Uterus (tissue), 4 donors: ENCODE results near the gene LYPD4. TPM values are rescaled to one million over a fixed set of nuclear protein-coding genes. Genes with fewer than 3 reads are reported as not detected.

Source experiments
- DNase-seq, 2 donors: peaks; one replicate each; pipeline ENCODE4 v3.0.0-alpha.2; 2019 to 2020
- H3K27ac ChIP-seq, 2 donors: fragments of 200-600 bp; sonication (generic); 1 replicate in 1 of 2; 2 replicates in 1 of 2; pipeline ENCODE4 v1.5.1; 2016 to 2018
- H3K27me3 ChIP-seq, 2 donors: fragments of 200-600 bp; sonication (generic); one replicate each; pipeline ENCODE4 v1.5.1; 2018 to 2019; ENCODE audit warnings: control low read depth in 1 of 2
- H3K36me3 ChIP-seq, 2 donors: fragments of 200-600 bp; sonication (generic); one replicate each; pipeline ENCODE4 v1.5.1; 2019; ENCODE audit warnings: control low read depth in 1 of 2
- H3K4me1 ChIP-seq, 2 donors: fragments of 200-600 bp; sonication (generic); one replicate each; pipeline ENCODE4 v1.5.1; 2018 to 2019; ENCODE audit warnings: control low read depth in 1 of 2
- H3K4me3 ChIP-seq, 2 donors: fragments of 200-600 bp; sonication (generic); 1 replicate in 1 of 2; 2 replicates in 1 of 2; pipeline ENCODE4 v1.5.1; 2018 to 2019; ENCODE audit warnings: mild to moderate bottlenecking in 1 of 2
- H3K9me3 ChIP-seq, 2 donors: fragments of 200-600 bp; sonication (generic); one replicate each; pipeline ENCODE4 v1.5.1; 2019; ENCODE audit warnings: control low read depth in 1 of 2
- POLR2A ChIP-seq, 2 donors: fragments of 450-650 bp; IDR thresholded peaks; one replicate each; pipeline ENCODE4 v1.6.1; 2016; ENCODE audit warnings: antibody characterized with exemption in 2 of 2, mild to moderate bottlenecking in 1 of 2, moderate library complexity in 1 of 2
- intact Hi-C: fragments of 100-400 bp; cut with DNase I; formaldehyde crosslinking; loops from one replicate; pipeline ENCODE4 v1.15.1; 2023; ENCODE audit warnings: low total_unique reads
- total RNA-seq, 4 donors: library from RNA; depleted of rRNA in 3 of 4; stranded (reverse); fragments of >200 nt in 3 of 4; gene quantifications; one replicate each; pipeline versions ENCODE4 v1.1.0 to v1.2.4, GENCODE V29; 2014 to 2023
- TF ChIP-seq, protein P1 (sequence below), 4 experiments: fragments of 200-600 bp in 2 of 4; fragments of 450-650 bp in 2 of 4; sonication (generic) in 2 of 4; IDR thresholded peaks; one replicate each; pipeline ENCODE4 v1.5.1; 2016 to 2019; ENCODE audit warnings: antibody characterized with exemption in 4 of 4, mild to moderate bottlenecking in 2 of 4, moderate library complexity in 1 of 4
- donor health status: DM: yes; HTN: yes; CAD: no.

LYPD4 gene
- total RNA-seq, 4 donors from 2014 or later, result not detected

GRCh38 chr19:41871573-41872383, 27.3 kb upstream of the LYPD4 start:
- Histone ChIP-seq H3K36me3 (no peaks in the 10 kb centered on the region), H3K27ac (no peak overlapping the region), H3K9me3 (no peaks in the 10 kb centered on the region), H3K27me3 (no peaks in the 10 kb centered on the region), H3K4me1 (no peaks in the 10 kb centered on the region), H3K4me3 (no peak overlapping the region)
- no peak for DNase-seq
- intact Hi-C loops, result no loop called here
- TF ChIP-seq, protein P1, sequence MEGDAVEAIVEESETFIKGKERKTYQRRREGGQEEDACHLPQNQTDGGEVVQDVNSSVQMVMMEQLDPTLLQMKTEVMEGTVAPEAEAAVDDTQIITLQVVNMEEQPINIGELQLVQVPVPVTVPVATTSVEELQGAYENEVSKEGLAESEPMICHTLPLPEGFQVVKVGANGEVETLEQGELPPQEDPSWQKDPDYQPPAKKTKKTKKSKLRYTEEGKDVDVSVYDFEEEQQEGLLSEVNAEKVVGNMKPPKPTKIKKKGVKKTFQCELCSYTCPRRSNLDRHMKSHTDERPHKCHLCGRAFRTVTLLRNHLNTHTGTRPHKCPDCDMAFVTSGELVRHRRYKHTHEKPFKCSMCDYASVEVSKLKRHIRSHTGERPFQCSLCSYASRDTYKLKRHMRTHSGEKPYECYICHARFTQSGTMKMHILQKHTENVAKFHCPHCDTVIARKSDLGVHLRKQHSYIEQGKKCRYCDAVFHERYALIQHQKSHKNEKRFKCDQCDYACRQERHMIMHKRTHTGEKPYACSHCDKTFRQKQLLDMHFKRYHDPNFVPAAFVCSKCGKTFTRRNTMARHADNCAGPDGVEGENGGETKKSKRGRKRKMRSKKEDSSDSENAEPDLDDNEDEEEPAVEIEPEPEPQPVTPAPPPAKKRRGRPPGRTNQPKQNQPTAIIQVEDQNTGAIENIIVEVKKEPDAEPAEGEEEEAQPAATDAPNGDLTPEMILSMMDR (IDR thresholded peaks at IDR 0.05), result no peak
- TF ChIP-seq POLR2A (IDR thresholded peaks at IDR 0.05), result no peak

- no peaks in the 10 kb centered on the region for H3K36me3 ChIP-seq
- H3K9me3 ChIP-seq, result no peaks in the 10 kb centered on the region
- no peak overlapping the region for H3K27ac ChIP-seq
- no peak for DNase-seq
- TF ChIP-seq, protein P1 (IDR thresholded peaks at IDR 0.05), result no peak
- TF ChIP-seq POLR2A (IDR thresholded peaks at IDR 0.05), result no peak
- no peak overlapping the region for H3K4me3 ChIP-seq
- H3K27me3 ChIP-seq, result no peaks in the 10 kb centered on the region
- intact Hi-C loops, result no loop called here
- H3K4me1 ChIP-seq, result peaks cover 0 to 1% of the 10 kb centered on the region in 2 donors
Measured at GRCh38 chr19:41870401-41870873, 26.0 kb upstream of the LYPD4 start.

DNA sequence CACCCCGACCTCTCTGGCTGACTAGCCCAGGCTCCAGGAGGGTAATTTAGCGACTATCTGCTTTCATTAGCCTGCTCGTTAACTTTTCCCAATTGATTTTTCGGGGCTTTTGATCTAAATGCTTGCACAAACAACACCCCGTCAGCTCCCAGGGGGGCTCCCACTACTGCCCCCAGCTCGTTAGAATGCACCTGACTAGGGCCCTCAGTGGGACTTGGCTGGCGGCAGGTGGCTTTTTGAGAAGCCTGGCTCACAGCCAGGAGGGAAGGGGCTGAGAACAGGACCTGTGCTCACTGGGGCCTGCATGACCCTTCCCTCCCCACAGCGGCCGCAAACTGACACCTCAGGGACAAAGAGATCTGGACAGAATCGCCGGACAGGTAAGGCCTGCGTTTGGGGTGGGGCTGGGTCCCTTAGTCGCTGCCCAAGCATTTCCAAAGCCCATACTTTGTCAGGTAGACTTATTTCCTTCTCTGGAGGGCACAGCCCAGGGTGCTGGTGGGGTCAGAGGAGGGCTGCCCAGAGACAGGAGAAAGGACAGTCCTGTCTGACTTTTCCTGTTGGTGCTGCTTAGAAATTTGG, 25.0 kb upstream of the LYPD4 start:
- H3K4me1 ChIP-seq, result peaks cover 0 to 3% of the 10 kb centered on the region in 2 donors
- no peak for DNase-seq
- no peaks in the 10 kb centered on the region for H3K9me3 ChIP-seq
- intact Hi-C loops, result no loop called here
- H3K27ac ChIP-seq, result no peak overlapping the region
- H3K27me3 ChIP-seq, result no peaks in the 10 kb centered on the region
- no peak overlapping the region for H3K4me3 ChIP-seq
- no peaks in the 10 kb centered on the region for H3K36me3 ChIP-seq
- no peak for TF ChIP-seq POLR2A (IDR thresholded peaks at IDR 0.05)
- TF ChIP-seq, protein P1 (IDR thresholded peaks at IDR 0.05), result no peak

DNA sequence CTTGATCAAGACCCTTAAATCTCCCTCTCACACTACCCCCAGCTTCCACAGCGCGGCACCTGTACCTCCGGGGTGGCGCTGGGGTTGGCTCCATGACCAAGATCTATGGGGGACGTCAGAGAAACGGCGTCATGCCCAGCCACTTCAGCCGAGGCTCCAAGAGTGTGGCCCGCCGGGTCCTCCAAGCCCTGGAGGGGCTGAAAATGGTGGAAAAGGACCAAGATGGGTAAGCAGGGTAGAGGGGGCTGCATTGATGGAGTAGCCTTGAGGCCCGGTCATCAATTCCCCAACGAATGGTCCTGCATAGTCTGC, 24.5 kb upstream of the LYPD4 start:
- Histone ChIP-seq H3K4me1 (peaks cover 0 to 3% of the 10 kb centered on the region in 2 donors), H3K36me3 (no peaks in the 10 kb centered on the region), H3K9me3 (no peaks in the 10 kb centered on the region), H3K4me3 (no peak overlapping the region), H3K27me3 (no peaks in the 10 kb centered on the region), H3K27ac (no peak overlapping the region)
- no peak for TF ChIP-seq POLR2A (IDR thresholded peaks at IDR 0.05)
- TF ChIP-seq, protein P1 (IDR thresholded peaks at IDR 0.05), result no peak
- intact Hi-C loops, result no loop called here
- no peak for DNase-seq
